SK-N-SH (cell line): ENCODE measurements around the gene ATP6V0E1.
"Not testable (repeated sequence)": the region's sequence is repeated elsewhere in the genome, so short reads cannot be mapped to it uniquely, and the experiment has no call there.

Experiments
- CTCF ChIP-seq: fragments of 200-600 bp; sonication (generic); IDR thresholded peaks from 2 replicates; pipeline ENCODE4 v1.6.1; 2017; ENCODE audit warnings: antibody characterized with exemption, mild to moderate bottlenecking, moderate library complexity
- RXRA ChIP-seq: IDR thresholded peaks from 2 replicates; pipeline ENCODE4 v1.4.0; 2012; ENCODE audit warnings: low read depth, mild to moderate bottlenecking, borderline replicate concordance

- not testable (repeated sequence) for TF ChIP-seq CTCF, RXRA
Measured at GRCh38 chr5:173047096-173047837, 63.7 kb downstream of the ATP6V0E1 start.
